GM13976 (cell line): ENCODE data around the gene SOX6.

Experiments
- DNase-seq: peaks from one replicate; pipeline ENCODE4 v3.0.0; 2012; ENCODE audit warnings: low spot score
- CTCF ChIP-seq: IDR thresholded peaks from 2 replicates; pipeline ENCODE4 v1.5.1; 2012; ENCODE audit warnings: borderline replicate concordance, mild to moderate bottlenecking; ENCODE audit not compliant: insufficient read depth; ENCODE audit errors: extremely low read depth, missing control alignments, control extremely low read depth
- in situ Hi-C: fragments of 300-500 bp; cut with MboI; formaldehyde crosslinking; loops from one replicate; pipeline ENCODE4 v1.12.0; 2022; ENCODE audit warnings: low sequenced_read_pairs, mixed read lengths, inconsistent platforms; ENCODE audit not compliant: unreplicated experiment

Gene SOX6

GRCh38 chr11:16127732-16128131, 228.6 kb downstream of the SOX6 start:
- DNase-seq, result no peak
- no peak for TF ChIP-seq CTCF
- in situ Hi-C loops, result no loop called here

GRCh38 chr11:16126362-16126761, 230.0 kb downstream of the SOX6 start:
- TF ChIP-seq CTCF, result no peak

GRCh38 chr11:16125796-16126195, 230.6 kb downstream of the SOX6 start:
- in situ Hi-C loops, result no loop called here
- no peak for TF ChIP-seq CTCF
- DNase-seq, result no peak

More at GRCh38 chr11:16126362-16126761, 230.0 kb downstream of the SOX6 start:
- no peak for DNase-seq
- in situ Hi-C loops, result no loop called here

GRCh38 chr11:16124390-16124789, 232.0 kb downstream of the SOX6 start:
- in situ Hi-C loops, result no loop called here
- TF ChIP-seq CTCF, result no peak
- no peak for DNase-seq

- in situ Hi-C loops, result no loop called here
- TF ChIP-seq CTCF, result no peak
- DNase-seq, result no peak
These were observed 234.5 kb downstream of the SOX6 start for GRCh38 chr11:16121853-16122252.

- no peak for TF ChIP-seq CTCF
- in situ Hi-C loops, result no loop called here
- DNase-seq, result no peak
These were observed 236.3 kb downstream of the SOX6 start for GRCh38 chr11:16120008-16120407.
